GM12878 (cell line): ENCODE measurements around the gene MIA3. TPM values are rescaled to one million over a fixed set of nuclear protein-coding genes. Genes with fewer than 3 reads are reported as not detected.

Experiments used
- ATAC-seq: fragments of 200-7000 bp; cut with Tn5 transposase; 3 replicates; pipeline ENCODE4 v1.9.1; 2020; ENCODE audit warnings: mild to moderate bottlenecking, moderate library complexity
- BruUV-seq: library from RNA; stranded (reverse); fragments of 400-500 nt; replicated peaks from 2 replicates; lab custom pipeline; 2021; lab: Mats Ljungman, UMichigan
- CTCF ChIA-PET: fragments of 300-600 bp; sonication (Branson Sonifier 250); formaldehyde crosslinking; extraction: SDS; loops from one replicate; lab custom pipeline; 2021; ENCODE audit warnings: inconsistent platforms; lab: Yijun Ruan, JAX
- POLR2A ChIA-PET: fragments of 350-600 bp; formaldehyde crosslinking; extraction: SDS; loops from one replicate; lab custom pipeline; 2021; ENCODE audit warnings: inconsistent platforms; lab: Charles Lee
- RAD21 ChIA-PET: fragments of 300-600 bp; sonication (Branson Sonifier 250); formaldehyde crosslinking; loops from one replicate; lab custom pipeline; 2023; ENCODE audit warnings: antibody characterized with exemption; ENCODE audit not compliant: unreplicated experiment; lab: Charles Lee
- SMC1A ChIA-PET: fragments of 300-600 bp; sonication (Branson Sonifier 250); formaldehyde crosslinking; loops from one replicate; lab custom pipeline; 2023; ENCODE audit not compliant: unreplicated experiment, uncharacterized antibody; lab: Charles Lee
- DNase-seq: peaks from one replicate; pipeline ENCODE4 v3.0.0-alpha.2; 2011; ENCODE audit warnings: low read depth, low spot score
- FAIRE-seq: peaks from 3 replicates; lab custom pipeline; 2011; peaks lifted over from hg19 to GRCh38; lab: Jason Lieb, UNC
- H2AFZ ChIP-seq: 2 replicates; pipeline ENCODE4 v1.6.0; 2011; ENCODE audit warnings: low read depth, low read length, control low read depth; ENCODE audit not compliant: control insufficient read depth
- H3K27ac ChIP-seq: 2 replicates; pipeline ENCODE4 v1.5.1; 2011; ENCODE audit warnings: control low read depth; ENCODE audit not compliant: control insufficient read depth, insufficient read depth
- H3K27me3 ChIP-seq, 2 experiments: replicated peaks in 1 of 2; 2 replicates each; pipeline versions ENCODE4 v1.6.0 to v1.6.1; 2011; ENCODE audit warnings: low read length in 1 of 2; ENCODE audit not compliant: control insufficient read depth in 2 of 2, insufficient read depth in 2 of 2
- H3K36me3 ChIP-seq, 2 experiments: 2 replicates each; pipeline ENCODE4 v1.5.1; 2011; ENCODE audit warnings: low read length in 1 of 2; ENCODE audit not compliant: control insufficient read depth in 2 of 2, insufficient read depth in 2 of 2
- H3K4me1 ChIP-seq: 2 replicates; pipeline ENCODE4 v1.6.1; 2011; ENCODE audit warnings: mild to moderate bottlenecking, low read length, moderate library complexity, mixed read lengths; ENCODE audit not compliant: control insufficient read depth, insufficient read depth
- H3K4me2 ChIP-seq: 2 replicates; pipeline ENCODE4 v1.6.0; 2011; ENCODE audit warnings: control low read depth; ENCODE audit not compliant: control insufficient read depth, insufficient read depth
- H3K4me3 ChIP-seq: fragments of 200-600 bp; sonication (generic); 2 replicates; pipeline ENCODE4 v1.5.1; 2016
- H3K79me2 ChIP-seq: 2 replicates; pipeline ENCODE4 v1.6.0; 2011; ENCODE audit warnings: low read length; ENCODE audit not compliant: control insufficient read depth, insufficient read depth
- H3K9ac ChIP-seq: 2 replicates; pipeline ENCODE4 v1.8.0; 2011; ENCODE audit warnings: low read length, control low read depth, mixed read lengths; ENCODE audit not compliant: control insufficient read depth, insufficient read depth
- H3K9me3 ChIP-seq: replicated peaks from 3 replicates; pipeline ENCODE4 v1.5.1; 2011; ENCODE audit warnings: mild to moderate bottlenecking, low read length; ENCODE audit not compliant: control insufficient read depth, insufficient read depth
- H4K20me1 ChIP-seq: 2 replicates; pipeline ENCODE4 v1.6.0; 2011; ENCODE audit not compliant: control insufficient read depth, insufficient read depth
- BHLHE40 ChIP-seq, 2 experiments: fragments of 450-650 bp in 1 of 2; IDR thresholded peaks; 2 replicates each; pipeline ENCODE4 v1.6.1; 2011 to 2017; ENCODE audit warnings: low read depth in 2 of 2, borderline replicate concordance in 1 of 2, improper control_type of control experiment in 1 of 2, low read length in 1 of 2, mild to moderate bottlenecking in 1 of 2
- BRCA1 ChIP-seq: IDR thresholded peaks from 2 replicates; pipeline ENCODE4 v1.6.1; 2011; ENCODE audit warnings: low read depth, low read length, improper control_type of control experiment
- IKZF1 ChIP-seq: fragments of 450-650 bp; conservative IDR thresholded peaks from 2 replicates; pipeline ENCODE4 v1.6.1; 2017; ENCODE audit warnings: antibody characterized with exemption, mild to moderate bottlenecking
- IRF4 ChIP-seq: IDR thresholded peaks from 2 replicates; pipeline ENCODE4 v1.6.1; 2011; ENCODE audit warnings: low read depth, low read length
- MEF2A ChIP-seq: IDR thresholded peaks from 2 replicates; pipeline ENCODE4 v1.6.1; 2011; ENCODE audit warnings: low read depth, mild to moderate bottlenecking, low read length, moderate library complexity; ENCODE audit not compliant: insufficient read depth
- NFYB ChIP-seq: IDR thresholded peaks from 2 replicates; pipeline ENCODE4 v1.6.1; 2011; ENCODE audit warnings: low read depth, mild to moderate bottlenecking, low read length, improper control_type of control experiment, moderate library complexity; ENCODE audit not compliant: insufficient read depth
- PAX8 ChIP-seq: fragments of 450-650 bp; IDR thresholded peaks from 2 replicates; pipeline ENCODE4 v1.6.1; 2017; ENCODE audit warnings: mild to moderate bottlenecking, moderate library complexity
- SMC3 ChIP-seq: IDR thresholded peaks from 2 replicates; pipeline ENCODE4 v1.6.1; 2011; ENCODE audit warnings: low read length, improper control_type of control experiment, borderline replicate concordance
- STAT3 ChIP-seq: IDR thresholded peaks from 2 replicates; pipeline ENCODE4 v1.6.1; 2011; ENCODE audit warnings: low read depth, low read length, improper control_type of control experiment
- TCF12 ChIP-seq: IDR thresholded peaks from 2 replicates; pipeline ENCODE4 v1.6.1; 2011; ENCODE audit warnings: low read depth, mild to moderate bottlenecking, low read length
- WGBS: methylation state at CpG from one replicate; pipeline ENCODE4 v1.1.6; 2016; ENCODE audit warnings: low lambda C conversion rate; ENCODE audit not compliant: insufficient replicate concordance, insufficient coverage; ENCODE audit errors: missing lambda C conversion rate; 5-methylcytosine and 5-hydroxymethylcytosine counted together
- in situ Hi-C: fragments of 300-500 bp; cut with MboI; formaldehyde crosslinking; loops from 9 replicates; pipeline ENCODE4 v1.14.3; 2018; ENCODE audit warnings: mixed read lengths
- intact Hi-C: fragments of 100-400 bp; cut with micrococcal nuclease; formaldehyde crosslinking; loops from one replicate; pipeline ENCODE4 v1.14.2; 2022; ENCODE audit not compliant: unreplicated experiment
- polyA plus RNA-seq, 11 experiments: library from polyadenylated mRNA; depleted of rRNA in 4 of 11; unstranded in 6 of 11; stranded (reverse) in 5 of 11; fragments of >200 nt; fragmentation: Nextera tagmentation in 4 of 11; fragmentation: Illumina TruSeq in 1 of 11; extraction: Ambion mirVana in 4 of 11; extraction: Trizol in 1 of 11; gene quantifications; 1 replicate in 1 of 11; 2 replicates in 10 of 11; pipeline versions ENCODE4 v1.2.1 to v1.2.3, GENCODE V29; 2011 to 2016; ENCODE audit warnings: inconsistent platforms in 2 of 11, missing spikeins in 2 of 11, low read depth in 1 of 11
- total RNA-seq, 4 experiments: library from RNA; depleted of rRNA in 3 of 4; stranded (reverse); fragments of >200 nt in 3 of 4; fragmentation: Illumina TruSeq in 1 of 4; extraction: Trizol in 1 of 4; gene quantifications; 2 replicates each; pipeline versions ENCODE4 v1.2.1 to v1.2.3, GENCODE V29; 2013 to 2021
- TF ChIP-seq, protein P1 (sequence below): fragments of 450-650 bp; IDR thresholded peaks from 2 replicates; pipeline ENCODE4 v1.6.1; 2017; ENCODE audit warnings: antibody characterized with exemption, mild to moderate bottlenecking, moderate library complexity
- TF ChIP-seq, protein P2 (sequence below): fragments of 450-650 bp; formaldehyde crosslinking; IDR thresholded peaks from 2 replicates; pipeline ENCODE4 v1.4.0; 2022; ENCODE audit warnings: mild to moderate bottlenecking, moderate library complexity
- TF ChIP-seq, protein P3 (sequence below): fragments of 450-650 bp; formaldehyde crosslinking; IDR thresholded peaks from 2 replicates; pipeline ENCODE4 v1.4.0; 2020; ENCODE audit warnings: mild to moderate bottlenecking, moderate library complexity
- TF ChIP-seq, protein P4 (sequence below): IDR thresholded peaks from 2 replicates; pipeline ENCODE4 v1.6.1; 2012; ENCODE audit warnings: low read depth, low read length, improper control_type of control experiment

The MIA3 gene
- total and polyA plus RNA-seq, 10 of the 15 experiments (the other 5 are each of a cell fraction or from before 2014, with no cell fraction given) = 12.9 to 50.8 (median 30.3) TPM

DNA sequence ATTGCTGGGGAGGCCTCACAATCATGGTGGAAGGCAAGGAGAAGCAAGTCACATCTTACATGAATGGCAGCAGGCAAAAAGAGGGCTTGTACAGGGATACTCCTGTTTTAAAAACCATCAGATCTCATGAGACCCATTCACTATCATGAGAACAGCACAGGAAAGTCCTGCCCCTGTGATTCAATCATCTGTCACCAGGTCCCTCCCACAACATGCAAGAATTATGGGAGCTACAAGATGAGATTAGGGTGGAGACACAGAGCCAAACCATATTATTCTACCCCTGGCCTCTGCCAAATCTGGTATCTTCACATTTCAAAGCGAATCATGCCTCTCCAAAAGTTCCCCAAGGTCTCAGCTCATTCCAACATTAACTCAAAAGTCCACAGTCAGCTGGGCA is 11.1 kb upstream of the MIA3 start:
- no peak overlapping the region for H3K9ac ChIP-seq
- ChIA-PET CTCF (interaction anchor here (0.5 kb wide), 1 partner anchor 23 kb away, joined by 3 read pairs; no protein-coding TSS in a partner anchor), RAD21 (no interaction called here), POLR2A (no interaction called here), SMC1A (interaction anchor here (0.8 to 1.6 kb wide), 2 partner anchors 10 to 16 kb away, joined by 4 read pairs; no protein-coding TSS in a partner anchor)
- H3K27ac ChIP-seq = no peak overlapping the region
- H3K9me3 ChIP-seq = no peaks in the 10 kb centered on the region; the same call in 2 of the 3 replicates
- in situ Hi-C loops (no loop called here), intact Hi-C loops (no loop called here)
- no peaks in the 10 kb centered on the region for H4K20me1 ChIP-seq
- WGBS = 50% methylated on average over 1 of the region's 1 CpG
- H3K4me2 ChIP-seq = no peak overlapping the region
- H3K4me3 ChIP-seq = no peak overlapping the region
- H3K27me3 ChIP-seq = no peaks in the 10 kb centered on the region
- H3K4me1 ChIP-seq = no peaks in the 10 kb centered on the region
- H3K36me3 ChIP-seq = no peaks in the 10 kb centered on the region
- no peak overlapping the region for H2AFZ ChIP-seq
- BruUV-seq = no TSS peak
- H3K79me2 ChIP-seq = no peaks in the 10 kb centered on the region
- no peak for ATAC-seq
- no peak for FAIRE-seq
- DNase-seq = no peak
- TF ChIP-seq, protein P1, sequence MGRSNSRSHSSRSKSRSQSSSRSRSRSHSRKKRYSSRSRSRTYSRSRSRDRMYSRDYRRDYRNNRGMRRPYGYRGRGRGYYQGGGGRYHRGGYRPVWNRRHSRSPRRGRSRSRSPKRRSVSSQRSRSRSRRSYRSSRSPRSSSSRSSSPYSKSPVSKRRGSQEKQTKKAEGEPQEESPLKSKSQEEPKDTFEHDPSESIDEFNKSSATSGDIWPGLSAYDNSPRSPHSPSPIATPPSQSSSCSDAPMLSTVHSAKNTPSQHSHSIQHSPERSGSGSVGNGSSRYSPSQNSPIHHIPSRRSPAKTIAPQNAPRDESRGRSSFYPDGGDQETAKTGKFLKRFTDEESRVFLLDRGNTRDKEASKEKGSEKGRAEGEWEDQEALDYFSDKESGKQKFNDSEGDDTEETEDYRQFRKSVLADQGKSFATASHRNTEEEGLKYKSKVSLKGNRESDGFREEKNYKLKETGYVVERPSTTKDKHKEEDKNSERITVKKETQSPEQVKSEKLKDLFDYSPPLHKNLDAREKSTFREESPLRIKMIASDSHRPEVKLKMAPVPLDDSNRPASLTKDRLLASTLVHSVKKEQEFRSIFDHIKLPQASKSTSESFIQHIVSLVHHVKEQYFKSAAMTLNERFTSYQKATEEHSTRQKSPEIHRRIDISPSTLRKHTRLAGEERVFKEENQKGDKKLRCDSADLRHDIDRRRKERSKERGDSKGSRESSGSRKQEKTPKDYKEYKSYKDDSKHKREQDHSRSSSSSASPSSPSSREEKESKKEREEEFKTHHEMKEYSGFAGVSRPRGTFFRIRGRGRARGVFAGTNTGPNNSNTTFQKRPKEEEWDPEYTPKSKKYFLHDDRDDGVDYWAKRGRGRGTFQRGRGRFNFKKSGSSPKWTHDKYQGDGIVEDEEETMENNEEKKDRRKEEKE = no peak
- TF ChIP-seq MEF2A (no peak), NFYB (no peak), STAT3 (no peak), PAX8 (no peak), BRCA1 (no peak), IKZF1 (no peak), IRF4 (no peak), SMC3 (no peak), BHLHE40 (IDR thresholded peaks at IDR 0.05; ENCODE audit: borderline replicate concordance in 1 of 2, low read depth in 2 of 2, low read length in 1 of 2) (no peak), TCF12 (no peak)
- TF ChIP-seq, protein P2, sequence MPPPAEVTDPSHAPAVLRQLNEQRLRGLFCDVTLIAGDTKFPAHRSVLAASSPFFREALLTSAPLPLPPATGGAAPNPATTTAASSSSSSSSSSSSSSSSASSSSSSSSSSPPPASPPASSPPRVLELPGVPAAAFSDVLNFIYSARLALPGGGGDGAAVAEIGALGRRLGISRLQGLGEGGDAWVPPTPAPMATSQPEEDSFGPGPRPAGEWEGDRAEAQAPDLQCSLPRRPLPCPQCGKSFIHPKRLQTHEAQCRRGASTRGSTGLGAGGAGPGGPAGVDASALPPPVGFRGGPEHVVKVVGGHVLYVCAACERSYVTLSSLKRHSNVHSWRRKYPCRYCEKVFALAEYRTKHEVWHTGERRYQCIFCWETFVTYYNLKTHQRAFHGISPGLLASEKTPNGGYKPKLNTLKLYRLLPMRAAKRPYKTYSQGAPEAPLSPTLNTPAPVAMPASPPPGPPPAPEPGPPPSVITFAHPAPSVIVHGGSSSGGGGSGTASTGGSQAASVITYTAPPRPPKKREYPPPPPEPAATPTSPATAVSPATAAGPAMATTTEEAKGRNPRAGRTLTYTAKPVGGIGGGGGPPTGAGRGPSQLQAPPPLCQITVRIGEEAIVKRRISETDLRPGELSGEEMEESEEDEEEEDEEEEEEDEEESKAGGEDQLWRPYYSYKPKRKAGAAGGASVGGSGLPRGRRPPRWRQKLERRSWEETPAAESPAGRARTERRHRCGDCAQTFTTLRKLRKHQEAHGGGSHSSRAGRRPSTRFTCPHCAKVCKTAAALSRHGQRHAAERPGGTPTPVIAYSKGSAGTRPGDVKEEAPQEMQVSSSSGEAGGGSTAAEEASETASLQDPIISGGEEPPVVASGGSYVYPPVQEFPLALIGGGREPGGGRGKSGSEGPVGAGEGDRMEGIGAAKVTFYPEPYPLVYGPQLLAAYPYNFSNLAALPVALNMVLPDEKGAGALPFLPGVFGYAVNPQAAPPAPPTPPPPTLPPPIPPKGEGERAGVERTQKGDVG (CRISPR knock-in tag) = no peak
- TF ChIP-seq, protein P3, sequence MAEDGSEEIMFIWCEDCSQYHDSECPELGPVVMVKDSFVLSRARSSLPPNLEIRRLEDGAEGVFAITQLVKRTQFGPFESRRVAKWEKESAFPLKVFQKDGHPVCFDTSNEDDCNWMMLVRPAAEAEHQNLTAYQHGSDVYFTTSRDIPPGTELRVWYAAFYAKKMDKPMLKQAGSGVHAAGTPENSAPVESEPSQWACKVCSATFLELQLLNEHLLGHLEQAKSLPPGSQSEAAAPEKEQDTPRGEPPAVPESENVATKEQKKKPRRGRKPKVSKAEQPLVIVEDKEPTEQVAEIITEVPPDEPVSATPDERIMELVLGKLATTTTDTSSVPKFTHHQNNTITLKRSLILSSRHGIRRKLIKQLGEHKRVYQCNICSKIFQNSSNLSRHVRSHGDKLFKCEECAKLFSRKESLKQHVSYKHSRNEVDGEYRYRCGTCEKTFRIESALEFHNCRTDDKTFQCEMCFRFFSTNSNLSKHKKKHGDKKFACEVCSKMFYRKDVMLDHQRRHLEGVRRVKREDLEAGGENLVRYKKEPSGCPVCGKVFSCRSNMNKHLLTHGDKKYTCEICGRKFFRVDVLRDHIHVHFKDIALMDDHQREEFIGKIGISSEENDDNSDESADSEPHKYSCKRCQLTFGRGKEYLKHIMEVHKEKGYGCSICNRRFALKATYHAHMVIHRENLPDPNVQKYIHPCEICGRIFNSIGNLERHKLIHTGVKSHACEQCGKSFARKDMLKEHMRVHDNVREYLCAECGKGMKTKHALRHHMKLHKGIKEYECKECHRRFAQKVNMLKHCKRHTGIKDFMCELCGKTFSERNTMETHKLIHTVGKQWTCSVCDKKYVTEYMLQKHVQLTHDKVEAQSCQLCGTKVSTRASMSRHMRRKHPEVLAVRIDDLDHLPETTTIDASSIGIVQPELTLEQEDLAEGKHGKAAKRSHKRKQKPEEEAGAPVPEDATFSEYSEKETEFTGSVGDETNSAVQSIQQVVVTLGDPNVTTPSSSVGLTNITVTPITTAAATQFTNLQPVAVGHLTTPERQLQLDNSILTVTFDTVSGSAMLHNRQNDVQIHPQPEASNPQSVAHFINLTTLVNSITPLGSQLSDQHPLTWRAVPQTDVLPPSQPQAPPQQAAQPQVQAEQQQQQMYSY (CRISPR knock-in tag) = no peak
- TF ChIP-seq, protein P4, sequence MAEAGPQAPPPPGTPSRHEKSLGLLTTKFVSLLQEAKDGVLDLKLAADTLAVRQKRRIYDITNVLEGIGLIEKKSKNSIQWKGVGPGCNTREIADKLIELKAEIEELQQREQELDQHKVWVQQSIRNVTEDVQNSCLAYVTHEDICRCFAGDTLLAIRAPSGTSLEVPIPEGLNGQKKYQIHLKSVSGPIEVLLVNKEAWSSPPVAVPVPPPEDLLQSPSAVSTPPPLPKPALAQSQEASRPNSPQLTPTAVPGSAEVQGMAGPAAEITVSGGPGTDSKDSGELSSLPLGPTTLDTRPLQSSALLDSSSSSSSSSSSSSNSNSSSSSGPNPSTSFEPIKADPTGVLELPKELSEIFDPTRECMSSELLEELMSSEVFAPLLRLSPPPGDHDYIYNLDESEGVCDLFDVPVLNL = no peak
